Vagina (tissue), 2 donors: ENCODE results near the gene MMUT. TPM values are rescaled to one million over a fixed set of nuclear protein-coding genes. Genes with fewer than 3 reads are reported as not detected.

Source experiments
- DNase-seq, 2 donors: peaks; one replicate each; pipeline ENCODE4 v3.0.0-alpha.2; 2017; ENCODE audit errors: extremely low spot score in 2 of 2
- H3K27ac ChIP-seq: fragments of 200-600 bp; sonication (generic); one replicate; pipeline ENCODE4 v1.5.1; 2019
- H3K27me3 ChIP-seq: fragments of 200-600 bp; sonication (generic); one replicate; pipeline ENCODE4 v1.5.1; 2019
- H3K36me3 ChIP-seq, 2 donors: fragments of 200-600 bp; sonication (generic); one replicate each; pipeline ENCODE4 v1.5.1; 2017 to 2019
- H3K4me1 ChIP-seq: fragments of 200-600 bp; sonication (generic); one replicate; pipeline ENCODE4 v1.5.1; 2019
- H3K4me3 ChIP-seq, 2 donors: fragments of 200-600 bp; sonication (generic); 1 replicate in 1 of 2; 2 replicates in 1 of 2; pipeline ENCODE4 v1.5.1; 2016 to 2019
- H3K9me3 ChIP-seq: fragments of 200-600 bp; sonication (generic); one replicate; pipeline ENCODE4 v1.5.1; 2019
- CTCF ChIP-seq, 3 experiments: fragments of 450-650 bp in 2 of 3; fragments of 200-600 bp in 1 of 3; sonication (generic) in 1 of 3; IDR thresholded peaks; one replicate each; pipeline ENCODE4 v1.5.1; 2017 to 2019; ENCODE audit warnings: antibody characterized with exemption in 3 of 3, mild to moderate bottlenecking in 2 of 3, moderate library complexity in 2 of 3
- POLR2A ChIP-seq, 2 donors: fragments of 450-650 bp; IDR thresholded peaks; one replicate each; pipeline ENCODE4 v1.6.1; 2017; ENCODE audit warnings: antibody characterized with exemption in 2 of 2, mild to moderate bottlenecking in 2 of 2, moderate library complexity in 2 of 2
- POLR2AphosphoS5 ChIP-seq, 2 donors: sonication (generic); formaldehyde crosslinking; IDR thresholded peaks; one replicate each; pipeline ENCODE4 v1.9.0; 2017; ENCODE audit warnings: antibody characterized with exemption in 2 of 2, mild to moderate bottlenecking in 2 of 2, low read depth in 1 of 2; ENCODE audit not compliant: insufficient read depth in 1 of 2
- intact Hi-C: fragments of 100-400 bp; cut with DNase I; formaldehyde crosslinking; loops from one replicate; pipeline ENCODE4 v1.15.1; 2023
- total RNA-seq: library from RNA; depleted of rRNA; stranded (reverse); fragments of >200 nt; gene quantifications from one replicate; pipeline ENCODE4 v1.2.3, GENCODE V29; 2016

MMUT gene
- total RNA-seq, 1 donor from 2014 or later, result 11.0 TPM

- H3K9me3 ChIP-seq, result no peaks in the 10 kb centered on the region
- peaks cover 0 to 7% of the 10 kb centered on the region in 2 donors for H3K36me3 ChIP-seq
- intact Hi-C loops, result no loop called here
- H3K27me3 ChIP-seq, result no peaks in the 10 kb centered on the region
- H3K4me3 ChIP-seq, result no peak overlapping the region
- TF ChIP-seq POLR2A (IDR thresholded peaks at IDR 0.05) (no peak), POLR2AphosphoS5 (IDR thresholded peaks at IDR 0.05; ENCODE audit: insufficient read depth in 1 of 2, low read depth in 1 of 2) (no peak), CTCF (IDR thresholded peaks at IDR 0.05) (no peak)
- no peak for DNase-seq
- H3K4me1 ChIP-seq, result peaks cover 10% of the 10 kb centered on the region
- no peak overlapping the region for H3K27ac ChIP-seq
Observed at GRCh38 chr6:49468042-49468441, 5.0 kb upstream of the MMUT start.

GRCh38 chr6:49464691-49465090, 1.6 kb upstream of the MMUT start:
- intact Hi-C loops, result no loop called here
- TF ChIP-seq POLR2A (IDR thresholded peaks at IDR 0.05) (no peak), CTCF (IDR thresholded peaks at IDR 0.05) (no peak), POLR2AphosphoS5 (IDR thresholded peaks at IDR 0.05; ENCODE audit: insufficient read depth in 1 of 2, low read depth in 1 of 2) (no peak)
- no peaks in the 10 kb centered on the region for H3K9me3 ChIP-seq
- no peak overlapping the region for H3K27ac ChIP-seq
- no peaks in the 10 kb centered on the region for H3K27me3 ChIP-seq
- DNase-seq, result no peak
- peaks cover 36% of the 10 kb centered on the region for H3K4me1 ChIP-seq
- H3K4me3 ChIP-seq, result no peak overlapping the region
- H3K36me3 ChIP-seq, result no peaks in the 10 kb centered on the region

- H3K4me3 ChIP-seq, result peak overlapping the region; percentile 60 to 72
- TF ChIP-seq POLR2AphosphoS5 (IDR thresholded peaks at IDR 0.05; ENCODE audit: insufficient read depth in 1 of 2, low read depth in 1 of 2), result no peak
- no peak for TF ChIP-seq POLR2A (IDR thresholded peaks at IDR 0.05)
- TF ChIP-seq CTCF (IDR thresholded peaks at IDR 0.05), result no peak
Observed at GRCh38 chr6:49463612-49463967, 537 bp upstream of the MMUT start.

GRCh38 chr6:49462599-49462926, 490 bp downstream of the MMUT start:
- Histone ChIP-seq H3K36me3 (peaks cover 0 to 7% of the 10 kb centered on the region in 2 donors), H3K4me1 (peaks cover 36% of the 10 kb centered on the region), H3K27me3 (no peaks in the 10 kb centered on the region), H3K4me3 (peak overlapping the region; percentile 60 to 72), H3K27ac (peak overlapping the region; percentile 77), H3K9me3 (no peaks in the 10 kb centered on the region)
- TF ChIP-seq CTCF (IDR thresholded peaks at IDR 0.05), result no peak
- TF ChIP-seq POLR2A (IDR thresholded peaks at IDR 0.05), result no peak
- TF ChIP-seq POLR2AphosphoS5 (IDR thresholded peaks at IDR 0.05; ENCODE audit: insufficient read depth in 1 of 2, low read depth in 1 of 2), result no peak
- DNase-seq, result no peak
- intact Hi-C loops, result no loop called here

More at GRCh38 chr6:49463612-49463967, 537 bp upstream of the MMUT start:
- H3K27ac ChIP-seq, result peak overlapping the region; percentile 77
- peaks cover 0 to 2% of the 10 kb centered on the region in 2 donors for H3K36me3 ChIP-seq
- no peaks in the 10 kb centered on the region for H3K27me3 ChIP-seq
- DNase-seq, result no peak
- no peaks in the 10 kb centered on the region for H3K9me3 ChIP-seq
- intact Hi-C loops, result no loop called here
- peaks cover 36% of the 10 kb centered on the region for H3K4me1 ChIP-seq

- H3K4me1 ChIP-seq, result peaks cover 36% of the 10 kb centered on the region
- intact Hi-C loops, result no loop called here
- no peak for DNase-seq
- H3K27ac ChIP-seq, result peak overlapping the region; percentile 77
- no peaks in the 10 kb centered on the region for H3K9me3 ChIP-seq
- TF ChIP-seq CTCF (IDR thresholded peaks at IDR 0.05) (no peak), POLR2AphosphoS5 (IDR thresholded peaks at IDR 0.05; ENCODE audit: insufficient read depth in 1 of 2, low read depth in 1 of 2) (no peak), POLR2A (IDR thresholded peaks at IDR 0.05) (no peak)
- no peaks in the 10 kb centered on the region for H3K27me3 ChIP-seq
- H3K36me3 ChIP-seq, result peaks cover 0 to 9% of the 10 kb centered on the region in 2 donors
- peak overlapping the region; percentile 60 to 72 for H3K4me3 ChIP-seq
Observed at GRCh38 chr6:49462071-49462470, 982 bp downstream of the MMUT start.
